ENCODE measurements around the gene MYF6.
A peak's percentile ranks its signal among the peaks of the same experiment; 100 is the strongest.

The MYF6 gene

GRCh38 chr12:80712866-80713265 is 5.4 kb downstream of the MYF6 start:
- Histone ChIP-seq H3K4me1 (ENCODE audit: insufficient read depth, insufficient read length) (peaks cover 5% of the 10 kb centered on the region), H3K27me3 (ENCODE audit: insufficient read depth, insufficient read length) (no peaks in the 10 kb centered on the region)

GRCh38 chr12:80713419-80713818 is 6.0 kb downstream of the MYF6 start:
- no peak for TF ChIP-seq SUZ12 (IDR thresholded peaks at IDR 0.05; ENCODE audit: extremely low read depth, insufficient read depth, insufficient read length)
- no peak for TF ChIP-seq YY1 (IDR thresholded peaks at IDR 0.05; ENCODE audit: insufficient read depth, insufficient read length)
- no peak for TF ChIP-seq ZNF274 (IDR thresholded peaks at IDR 0.05; ENCODE audit: low read depth, low read length)
- Histone ChIP-seq H3K4me3 (ENCODE audit: insufficient read length, low read depth) (peak overlapping the region; percentile 43), H3K27me3 (ENCODE audit: insufficient read depth, insufficient read length) (no peaks in the 10 kb centered on the region), H3K9ac (ENCODE audit: insufficient read length, low read depth) (peak overlapping the region; percentile 57), H3K9me3 (ENCODE audit: insufficient read depth, low read length) (peaks cover 11% of the 10 kb centered on the region; the same call in 1 of the 2 replicates), H3K4me1 (ENCODE audit: insufficient read depth, insufficient read length) (peaks cover 5% of the 10 kb centered on the region), H3K36me3 (ENCODE audit: insufficient read depth, insufficient read length, low read length) (no peaks in the 10 kb centered on the region)
- DNase-seq (ENCODE audit: low read depth, low spot score), result no peak

More at GRCh38 chr12:80712866-80713265, 5.4 kb downstream of the MYF6 start:
- no peak overlapping the region for H3K4me3 ChIP-seq (ENCODE audit: insufficient read length, low read depth)
- H3K36me3 ChIP-seq (ENCODE audit: insufficient read depth, insufficient read length, low read length), result no peaks in the 10 kb centered on the region
- no peak overlapping the region for H3K9ac ChIP-seq (ENCODE audit: insufficient read length, low read depth)
- H3K9me3 ChIP-seq (ENCODE audit: insufficient read depth, low read length), result peaks cover 12% of the 10 kb centered on the region; the same call in 1 of the 2 replicates
- TF ChIP-seq SUZ12 (IDR thresholded peaks at IDR 0.05; ENCODE audit: extremely low read depth, insufficient read depth, insufficient read length) (no peak), ZNF274 (IDR thresholded peaks at IDR 0.05; ENCODE audit: low read depth, low read length) (no peak), YY1 (IDR thresholded peaks at IDR 0.05; ENCODE audit: insufficient read depth, insufficient read length) (no peak)
- DNase-seq (ENCODE audit: low read depth, low spot score), result no peak

DNA sequence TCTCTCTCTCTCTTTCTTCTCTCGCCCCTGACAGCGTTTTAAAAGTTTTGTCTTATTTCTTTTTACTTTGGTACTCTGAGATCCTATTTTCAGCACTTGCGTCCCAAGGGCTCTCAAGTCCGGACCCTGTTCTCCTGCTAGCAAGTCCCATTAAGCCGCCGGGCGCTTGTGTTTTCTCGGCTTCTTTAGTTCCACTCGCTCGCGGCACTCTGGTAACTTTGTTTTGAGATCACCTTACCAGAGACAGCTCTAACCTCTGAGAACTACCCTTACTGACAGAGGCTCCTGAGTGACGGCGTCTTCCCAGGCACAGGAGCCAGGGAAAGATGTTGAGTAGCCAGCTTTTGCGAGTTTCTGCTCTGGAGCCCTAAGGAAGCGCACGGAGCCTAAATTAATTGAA is 6.6 kb downstream of the MYF6 start:
- peaks cover 7% of the 10 kb centered on the region; the same call in 1 of the 2 replicates for H3K9me3 ChIP-seq (ENCODE audit: insufficient read depth, low read length)
- H3K4me1 ChIP-seq (ENCODE audit: insufficient read depth, insufficient read length), result peaks cover 5% of the 10 kb centered on the region
- no peaks in the 10 kb centered on the region for H3K36me3 ChIP-seq (ENCODE audit: insufficient read depth, insufficient read length, low read length)
- H3K4me3 ChIP-seq (ENCODE audit: insufficient read length, low read depth), result peak overlapping the region; percentile 43
- TF ChIP-seq SUZ12 (IDR thresholded peaks at IDR 0.05; ENCODE audit: extremely low read depth, insufficient read depth, insufficient read length) (no peak), YY1 (IDR thresholded peaks at IDR 0.05; ENCODE audit: insufficient read depth, insufficient read length) (no peak), ZNF274 (IDR thresholded peaks at IDR 0.05; ENCODE audit: low read depth, low read length) (no peak)
- no peaks in the 10 kb centered on the region for H3K27me3 ChIP-seq (ENCODE audit: insufficient read depth, insufficient read length)
- peak overlapping the region; percentile 57 for H3K9ac ChIP-seq (ENCODE audit: insufficient read length, low read depth)
- no peak for DNase-seq (ENCODE audit: low read depth, low spot score)

DNA sequence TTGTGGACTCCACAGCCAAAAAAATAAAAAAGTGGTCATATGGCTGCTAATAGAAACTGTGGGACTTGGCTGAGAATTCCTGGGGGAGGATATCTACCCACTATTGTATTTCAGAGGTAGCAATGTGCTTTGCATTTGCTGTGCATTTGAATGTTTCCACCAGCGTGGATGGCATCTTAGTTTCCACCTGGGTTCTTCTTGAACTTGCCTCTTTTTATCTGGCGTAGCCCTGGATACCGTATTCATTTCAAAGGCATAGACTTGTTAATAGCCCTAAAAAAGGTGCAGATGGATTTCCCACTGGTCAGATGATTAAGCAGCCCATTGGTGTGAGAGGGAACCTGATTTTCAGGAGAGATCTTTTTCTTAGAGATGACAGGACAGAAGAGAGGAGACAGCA is 7.4 kb downstream of the MYF6 start:
- H3K4me3 ChIP-seq (ENCODE audit: insufficient read length, low read depth), result no peak overlapping the region
- peaks cover 7% of the 10 kb centered on the region; the same call in 1 of the 2 replicates for H3K9me3 ChIP-seq (ENCODE audit: insufficient read depth, low read length)
- peaks cover 5% of the 10 kb centered on the region for H3K4me1 ChIP-seq (ENCODE audit: insufficient read depth, insufficient read length)
- H3K36me3 ChIP-seq (ENCODE audit: insufficient read depth, insufficient read length, low read length), result no peaks in the 10 kb centered on the region
- H3K9ac ChIP-seq (ENCODE audit: insufficient read length, low read depth), result no peak overlapping the region
- H3K27me3 ChIP-seq (ENCODE audit: insufficient read depth, insufficient read length), result no peaks in the 10 kb centered on the region
- no peak for DNase-seq (ENCODE audit: low read depth, low spot score)
- TF ChIP-seq SUZ12 (IDR thresholded peaks at IDR 0.05; ENCODE audit: extremely low read depth, insufficient read depth, insufficient read length) (no peak), YY1 (IDR thresholded peaks at IDR 0.05; ENCODE audit: insufficient read depth, insufficient read length) (no peak), ZNF274 (IDR thresholded peaks at IDR 0.05; ENCODE audit: low read depth, low read length) (no peak)

DNA sequence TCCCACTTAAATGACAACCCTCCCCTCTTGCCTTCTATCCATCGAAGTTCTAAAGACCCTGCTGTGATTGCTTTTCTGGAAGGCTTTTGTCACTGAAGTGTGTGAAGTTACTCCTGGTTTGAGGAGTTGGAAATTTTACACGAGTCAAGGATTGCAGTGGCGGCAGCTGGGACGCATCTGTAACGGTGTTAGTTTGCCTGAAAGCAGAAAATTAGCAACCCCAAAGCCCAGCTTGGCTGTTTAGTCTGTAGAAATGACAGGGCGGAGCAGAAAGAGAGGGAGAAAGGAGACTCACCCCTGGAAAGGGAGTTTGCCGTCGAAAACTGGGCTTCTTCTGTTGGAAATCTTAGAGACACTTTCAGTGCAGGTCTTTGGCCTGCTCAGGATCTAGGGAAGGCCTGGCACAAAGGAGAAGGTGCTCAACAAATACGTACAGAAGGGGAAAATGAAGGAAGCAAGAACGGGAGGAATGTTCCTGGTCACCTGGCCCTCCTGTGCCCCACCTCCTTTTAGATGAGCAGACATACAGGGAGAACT is 8.3 kb downstream of the MYF6 start:
- Histone ChIP-seq H3K36me3 (ENCODE audit: insufficient read depth, insufficient read length, low read length) (no peaks in the 10 kb centered on the region), H3K9ac (ENCODE audit: insufficient read length, low read depth) (no peak overlapping the region), H3K4me1 (ENCODE audit: insufficient read depth, insufficient read length) (peaks cover 5% of the 10 kb centered on the region), H3K27me3 (ENCODE audit: insufficient read depth, insufficient read length) (no peaks in the 10 kb centered on the region), H3K4me3 (ENCODE audit: insufficient read length, low read depth) (no peak overlapping the region), H3K9me3 (ENCODE audit: insufficient read depth, low read length) (peaks cover 7% of the 10 kb centered on the region; the same call in 1 of the 2 replicates)
- TF ChIP-seq SUZ12 (IDR thresholded peaks at IDR 0.05; ENCODE audit: extremely low read depth, insufficient read depth, insufficient read length) (no peak), ZNF274 (IDR thresholded peaks at IDR 0.05; ENCODE audit: low read depth, low read length) (no peak), YY1 (IDR thresholded peaks at IDR 0.05; ENCODE audit: insufficient read depth, insufficient read length) (no peak)
- DNase-seq (ENCODE audit: low read depth, low spot score), result no peak

- H3K9ac ChIP-seq (ENCODE audit: insufficient read length, low read depth), result no peak within 1 kb of the TSS
- H3K36me3 ChIP-seq (ENCODE audit: insufficient read depth, insufficient read length, low read length), result no peaks in the 10 kb centered on the region
- H3K9me3 ChIP-seq (ENCODE audit: insufficient read depth, low read length), result peaks cover 7% of the 10 kb centered on the region; the same call in 1 of the 2 replicates
- H3K4me1 ChIP-seq (ENCODE audit: insufficient read depth, insufficient read length), result peaks cover 5% of the 10 kb centered on the region
- TF ChIP-seq SUZ12 (IDR thresholded peaks at IDR 0.05; ENCODE audit: extremely low read depth, insufficient read depth, insufficient read length) (no peak), ZNF274 (IDR thresholded peaks at IDR 0.05; ENCODE audit: low read depth, low read length) (no peak), YY1 (IDR thresholded peaks at IDR 0.05; ENCODE audit: insufficient read depth, insufficient read length) (no peak)
- no peaks in the 10 kb centered on the region for H3K27me3 ChIP-seq (ENCODE audit: insufficient read depth, insufficient read length)
- no peak within 1 kb of the TSS for H3K4me3 ChIP-seq (ENCODE audit: insufficient read length, low read depth)
- no peak for DNase-seq (ENCODE audit: low read depth, low spot score)
Measured at GRCh38 chr12:80716696-80717469, 9.4 kb downstream of the MYF6 start, which contains the start of gene MYF5. Gene MYF5 (plus strand): TSS chr12:80716912. CDS start chr12:80717064, 152 bp downstream.

DNA sequence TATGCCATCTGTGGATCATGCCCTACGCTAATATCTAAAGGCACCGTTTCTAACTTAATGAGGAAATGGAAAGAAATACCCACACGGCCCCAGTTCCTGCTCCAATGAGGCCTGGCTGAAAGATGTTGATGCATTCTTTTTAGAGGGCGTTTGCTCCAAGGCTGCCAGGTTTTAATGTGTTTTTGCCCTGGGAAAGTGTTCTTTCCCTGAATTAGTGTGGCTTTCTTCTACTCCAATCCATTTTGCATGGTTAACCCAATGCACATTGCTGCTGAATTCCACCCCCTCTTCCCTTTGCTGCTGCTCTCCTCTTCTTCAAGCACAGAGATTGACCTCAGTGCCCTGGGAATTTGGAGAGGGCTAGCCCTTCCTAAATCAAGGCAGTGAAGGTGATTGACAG is 10.4 kb downstream of the MYF6 start:
- H3K27me3 ChIP-seq (ENCODE audit: insufficient read depth, insufficient read length), result no peaks in the 10 kb centered on the region
- TF ChIP-seq YY1 (IDR thresholded peaks at IDR 0.05; ENCODE audit: insufficient read depth, insufficient read length), result no peak
- TF ChIP-seq ZNF274 (IDR thresholded peaks at IDR 0.05; ENCODE audit: low read depth, low read length), result no peak
- TF ChIP-seq SUZ12 (IDR thresholded peaks at IDR 0.05; ENCODE audit: extremely low read depth, insufficient read depth, insufficient read length), result no peak

More for the DNA sequence above, 10.4 kb downstream of the MYF6 start:
- Histone ChIP-seq H3K9me3 (ENCODE audit: insufficient read depth, low read length) (peaks cover 7% of the 10 kb centered on the region; the same call in 1 of the 2 replicates), H3K4me1 (ENCODE audit: insufficient read depth, insufficient read length) (peaks cover 5% of the 10 kb centered on the region), H3K36me3 (ENCODE audit: insufficient read depth, insufficient read length, low read length) (no peaks in the 10 kb centered on the region), H3K9ac (ENCODE audit: insufficient read length, low read depth) (no peak overlapping the region), H3K4me3 (ENCODE audit: insufficient read length, low read depth) (no peak overlapping the region)
- DNase-seq (ENCODE audit: low read depth, low spot score), result no peak
